Testis (tissue), 3 donors: ENCODE measurements around the gene CDKAL1. TPM values are rescaled to one million over a fixed set of nuclear protein-coding genes. Genes with fewer than 3 reads are reported as not detected.

Experiments used
- DNase-seq: peaks from one replicate; pipeline ENCODE4 v3.0.0-alpha.2; 2019
- H3K27ac ChIP-seq, 2 donors: fragments of 200-600 bp; sonication (generic); one replicate each; pipeline ENCODE4 v1.5.1; 2019
- H3K27me3 ChIP-seq: fragments of 200-600 bp; sonication (generic); one replicate; pipeline ENCODE4 v1.5.1; 2019
- H3K36me3 ChIP-seq: fragments of 200-600 bp; sonication (generic); one replicate; pipeline ENCODE4 v1.5.1; 2017; ENCODE audit warnings: low read depth; ENCODE audit errors: missing control alignments
- H3K4me1 ChIP-seq: fragments of 200-600 bp; sonication (generic); one replicate; pipeline ENCODE4 v1.5.1; 2019
- H3K4me3 ChIP-seq, 2 donors: fragments of 200-600 bp; sonication (generic); one replicate each; pipeline ENCODE4 v1.5.1; 2017 to 2019
- H3K9me3 ChIP-seq: fragments of 200-600 bp; sonication (generic); one replicate; pipeline ENCODE4 v1.5.1; 2017
- CTCF ChIP-seq, 3 experiments: fragments of 450-650 bp in 2 of 3; fragments of 200-600 bp in 1 of 3; sonication (generic) in 1 of 3; IDR thresholded peaks; one replicate each; pipeline ENCODE4 v1.5.1; 2016 to 2019; ENCODE audit warnings: antibody characterized with exemption in 3 of 3, mild to moderate bottlenecking in 2 of 3, moderate library complexity in 1 of 3
- POLR2A ChIP-seq: fragments of 450-650 bp; IDR thresholded peaks from one replicate; pipeline ENCODE4 v1.6.1; 2017; ENCODE audit warnings: antibody characterized with exemption, mild to moderate bottlenecking, moderate library complexity
- WGBS, 2 donors: methylation state at CpG; one replicate each; pipeline ENCODE4 v1.1.5; 2018; 5-methylcytosine and 5-hydroxymethylcytosine counted together
- intact Hi-C: fragments of 100-400 bp; cut with DNase I; formaldehyde crosslinking; loops from one replicate; pipeline ENCODE4 v1.15.1; 2023; ENCODE audit warnings: low total_unique reads
- polyA plus RNA-seq: library from polyadenylated mRNA; stranded (reverse); fragments of 350-450 nt; fragmentation: Illumina TruSeq; extraction: RNeasy Lipid Tissue Mini Kit (QIAGEN cat#74804); gene quantifications from one replicate; pipeline ENCODE4 v1.2.3, GENCODE V29; 2014; ENCODE audit warnings: low read depth, low replicate concordance; ENCODE audit not compliant: insufficient read depth
- total RNA-seq, 2 donors: library from RNA; depleted of rRNA; stranded (reverse); fragments of >200 nt; gene quantifications; one replicate each; pipeline ENCODE4 v1.2.3, GENCODE V29; 2016

Gene CDKAL1
- total and polyA plus RNA-seq, 3 donors from 2014 or later, result 11.1 to 18.5 (median 16.1) TPM

- Histone ChIP-seq H3K27ac (no peak overlapping the region), H3K4me3 (no peak overlapping the region), H3K36me3 (no peaks in the 10 kb centered on the region), H3K4me1 (no peaks in the 10 kb centered on the region), H3K27me3 (no peaks in the 10 kb centered on the region), H3K9me3 (no peaks in the 10 kb centered on the region)
- TF ChIP-seq CTCF (IDR thresholded peaks at IDR 0.05) (no peak), POLR2A (no peak)
- WGBS, 2 donors, result 91 to 94% methylated on average over 6 of the region's 6 CpGs
- no peak for DNase-seq
- intact Hi-C loops, result no loop called here
Measured at GRCh38 chr6:20998748-20999448, 464.6 kb downstream of the CDKAL1 start.

GRCh38 chr6:21000331-21000801, 466.1 kb downstream of the CDKAL1 start:
- no peak for DNase-seq
- H3K27me3 ChIP-seq, result no peaks in the 10 kb centered on the region
- H3K27ac ChIP-seq, result no peak overlapping the region
- no peak for TF ChIP-seq CTCF (IDR thresholded peaks at IDR 0.05)
- TF ChIP-seq POLR2A, result no peak
- no peaks in the 10 kb centered on the region for H3K4me1 ChIP-seq
- intact Hi-C loops, result no loop called here
- H3K36me3 ChIP-seq, result no peaks in the 10 kb centered on the region
- H3K4me3 ChIP-seq, result no peak overlapping the region
- 93 to 98% methylated on average over 2 of the region's 2 CpGs for WGBS, 2 donors
- no peaks in the 10 kb centered on the region for H3K9me3 ChIP-seq

GRCh38 chr6:21001736-21002135, 467.5 kb downstream of the CDKAL1 start:
- TF ChIP-seq CTCF (IDR thresholded peaks at IDR 0.05), result no peak
- no peak for TF ChIP-seq POLR2A
- DNase-seq, result no peak
- WGBS, 2 donors, result 64 to 66% methylated on average over 3 of the region's 3 CpGs

GRCh38 chr6:21003780-21004541, 469.7 kb downstream of the CDKAL1 start:
- WGBS, 2 donors, result 82 to 85% methylated on average over 3 of the region's 3 CpGs
- no peak for DNase-seq
- intact Hi-C loops, result no loop called here

More at GRCh38 chr6:21001736-21002135, 467.5 kb downstream of the CDKAL1 start:
- no peaks in the 10 kb centered on the region for H3K27me3 ChIP-seq
- no peaks in the 10 kb centered on the region for H3K4me1 ChIP-seq
- intact Hi-C loops, result no loop called here
- H3K27ac ChIP-seq, result no peak overlapping the region
- no peaks in the 10 kb centered on the region for H3K36me3 ChIP-seq
- H3K4me3 ChIP-seq, result no peak overlapping the region
- no peaks in the 10 kb centered on the region for H3K9me3 ChIP-seq

More at GRCh38 chr6:21003780-21004541, 469.7 kb downstream of the CDKAL1 start:
- H3K4me3 ChIP-seq, result no peak overlapping the region
- no peaks in the 10 kb centered on the region for H3K27me3 ChIP-seq
- TF ChIP-seq CTCF (IDR thresholded peaks at IDR 0.05) (no peak), POLR2A (no peak)
- H3K9me3 ChIP-seq, result no peaks in the 10 kb centered on the region
- H3K4me1 ChIP-seq, result no peaks in the 10 kb centered on the region
- no peak overlapping the region for H3K27ac ChIP-seq
- H3K36me3 ChIP-seq, result no peaks in the 10 kb centered on the region
